HG03196 (cell line): ENCODE results near the gene HDAC6.
A peak's percentile ranks its signal among the peaks of the same experiment; 100 is the strongest.

ENCODE experiments used
- ATAC-seq: cut with Tn5 transposase; IDR thresholded peaks from one replicate; pipeline ENCODE4 v1.9.1; 2021; ENCODE audit not compliant: unreplicated experiment

HDAC6 gene

GRCh38 chrX:48801280-48802088 is at the start of gene HDAC6:
Gene HDAC6 (plus strand): TSS chrX:48802067. CDS start chrX:48802693, 626 bp downstream.
- peak; percentile 88 for ATAC-seq

DNA sequence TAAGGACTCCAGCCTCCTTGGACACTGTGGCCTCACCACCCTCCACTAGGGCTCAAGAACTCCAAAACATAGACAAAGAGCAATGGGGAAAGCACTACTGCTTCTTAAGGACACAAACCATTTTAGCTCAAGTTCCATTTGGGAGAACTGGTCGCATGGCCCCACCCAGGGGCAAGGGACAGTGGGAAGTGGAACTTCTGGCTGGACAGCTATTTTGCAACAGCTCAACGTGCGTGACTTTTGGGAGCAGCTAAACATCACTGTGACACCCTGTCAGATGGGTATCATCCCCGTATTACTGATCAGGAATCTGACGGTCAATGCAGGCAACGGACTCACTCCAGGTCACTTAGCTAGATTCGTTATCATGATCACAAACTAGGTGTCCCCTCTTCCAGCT is 49.4 kb upstream of the HDAC6 start:
- no peak for ATAC-seq

DNA sequence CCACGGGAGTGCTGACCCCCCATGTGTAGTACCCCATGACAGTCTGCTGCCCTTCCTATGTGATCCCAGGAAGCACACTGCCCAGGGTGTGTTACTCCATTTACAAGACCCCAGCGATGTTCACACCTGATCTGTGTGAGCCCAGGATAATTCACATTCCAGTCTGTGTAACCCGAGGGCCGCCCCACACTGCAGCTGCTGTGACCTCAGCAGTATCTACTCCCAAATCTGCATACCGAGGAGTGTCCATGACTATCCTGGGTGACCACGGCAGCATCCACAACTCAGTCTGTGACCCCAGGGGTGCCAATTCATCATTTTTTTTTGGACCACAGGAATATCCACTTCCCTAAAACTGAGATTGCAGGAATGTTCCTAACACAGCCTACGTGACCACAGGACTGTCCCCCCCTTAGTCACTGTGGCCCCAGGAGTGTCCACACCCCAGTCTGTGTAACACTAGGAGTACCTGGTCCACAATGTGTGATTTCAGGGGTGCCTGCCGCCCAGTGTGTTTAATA is 48.1 kb upstream of the HDAC6 start:
- no peak for ATAC-seq

GRCh38 chrX:48754238-48754637 is 47.6 kb upstream of the HDAC6 start:
- no peak for ATAC-seq

DNA sequence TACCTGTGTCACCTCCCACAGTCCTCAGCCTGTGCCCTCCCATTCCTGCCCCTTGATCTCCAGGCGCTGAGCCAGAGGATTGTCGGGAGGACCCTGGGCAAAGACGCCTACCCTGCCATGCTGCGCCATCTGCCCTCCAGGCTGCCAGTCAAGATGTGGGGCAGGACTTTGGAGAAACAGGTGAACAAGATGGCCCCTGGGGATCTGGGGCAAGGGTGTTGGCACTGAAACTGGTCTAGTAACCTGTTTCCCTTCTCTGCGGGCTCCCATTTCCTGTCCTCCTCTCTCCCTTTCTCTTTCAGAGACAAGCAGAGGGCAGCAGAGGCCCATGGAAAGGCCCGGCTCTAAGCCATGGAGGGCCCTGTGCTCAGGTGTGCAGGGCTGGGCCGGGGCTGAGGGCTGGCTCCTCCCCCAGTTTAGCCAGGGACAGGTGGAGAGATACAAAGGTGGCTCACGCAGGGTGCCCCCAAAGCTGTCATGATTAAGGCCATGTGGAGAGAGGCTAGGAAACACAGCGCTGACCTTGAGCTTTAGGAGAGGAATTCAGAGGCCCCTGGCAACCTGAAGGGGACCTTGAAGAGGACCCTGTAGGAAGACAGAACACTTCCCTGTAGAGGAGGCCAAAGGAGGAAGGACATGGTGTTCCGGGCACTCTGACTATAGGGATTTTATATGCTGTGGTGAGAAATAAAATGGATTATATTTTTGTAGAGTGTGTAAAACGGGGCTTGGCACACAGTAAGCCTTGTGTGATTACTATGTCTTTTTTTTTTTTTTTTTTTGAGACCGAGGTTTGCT is 40.0 kb upstream of the HDAC6 start, which contains the start of gene GLOD5:
Gene GLOD5 (plus strand): TSS at position 74 of the 798 bp plus-strand sequence. CDS start 44 bp downstream, at position 118.
- no peak for ATAC-seq

DNA sequence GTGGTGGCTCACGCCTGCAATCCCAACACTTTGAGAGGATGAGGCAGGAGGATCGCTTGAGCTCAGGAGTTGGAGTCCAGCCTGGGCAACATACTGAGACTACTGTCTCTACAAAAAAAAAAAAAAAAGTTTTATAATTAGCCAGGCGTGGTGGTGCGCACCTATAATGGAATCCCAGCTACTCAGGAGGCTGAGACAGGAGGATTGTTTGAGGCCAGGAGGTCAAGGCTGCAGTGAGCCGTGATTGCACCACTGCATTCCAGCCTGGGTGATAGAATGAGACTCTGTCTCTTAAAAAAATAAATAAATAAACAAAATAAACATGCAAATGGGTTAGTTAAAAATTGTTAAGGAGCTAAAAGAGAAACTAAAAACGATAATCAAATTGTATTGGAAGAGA is 32.6 kb upstream of the HDAC6 start:
- no peak for ATAC-seq

DNA sequence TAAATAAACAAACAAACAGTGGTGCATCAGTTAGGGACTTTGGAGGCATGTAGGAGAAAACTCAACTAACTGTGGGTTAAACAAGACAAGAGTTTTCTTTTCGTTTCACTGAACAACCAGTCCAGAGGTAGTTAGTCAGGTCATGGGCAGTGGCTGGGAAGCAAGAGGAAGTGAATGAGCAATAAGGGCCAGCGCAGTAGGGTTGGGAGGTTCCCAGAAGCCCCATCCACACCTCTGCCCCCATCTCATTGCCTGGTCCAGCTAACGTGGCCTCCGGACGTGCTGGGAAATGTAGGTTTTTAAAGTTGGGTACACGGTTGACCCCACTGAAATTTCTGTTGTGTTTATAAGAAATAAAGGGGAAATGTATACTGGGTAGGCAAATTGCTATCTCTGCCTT is 31.6 kb upstream of the HDAC6 start:
- ATAC-seq, result no peak

DNA sequence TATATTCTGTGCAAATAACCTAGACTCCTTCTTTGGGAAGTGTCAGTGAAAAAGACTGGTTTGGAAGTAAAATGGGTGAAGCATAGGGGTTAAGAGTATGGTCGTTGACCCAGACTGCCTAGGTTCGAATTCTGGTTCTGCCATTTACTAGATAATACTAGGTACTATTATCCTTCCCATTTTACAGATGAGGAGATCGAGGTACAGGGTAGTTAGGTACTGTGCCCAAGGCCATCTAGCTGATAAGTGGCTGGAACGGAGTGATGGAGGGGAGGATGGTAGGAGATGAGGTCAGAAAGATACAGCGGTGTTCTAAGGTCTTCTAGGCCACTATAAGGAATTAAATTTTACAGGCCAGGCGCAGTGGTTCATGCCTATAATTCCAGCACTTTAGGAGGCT is 29.3 kb upstream of the HDAC6 start:
- no peak for ATAC-seq

- no peak for ATAC-seq
Observed at GRCh38 chrX:48776818-48777439, 24.9 kb upstream of the HDAC6 start.

- no peak for ATAC-seq
Observed at GRCh38 chrX:48779399-48779798, 22.5 kb upstream of the HDAC6 start.

DNA sequence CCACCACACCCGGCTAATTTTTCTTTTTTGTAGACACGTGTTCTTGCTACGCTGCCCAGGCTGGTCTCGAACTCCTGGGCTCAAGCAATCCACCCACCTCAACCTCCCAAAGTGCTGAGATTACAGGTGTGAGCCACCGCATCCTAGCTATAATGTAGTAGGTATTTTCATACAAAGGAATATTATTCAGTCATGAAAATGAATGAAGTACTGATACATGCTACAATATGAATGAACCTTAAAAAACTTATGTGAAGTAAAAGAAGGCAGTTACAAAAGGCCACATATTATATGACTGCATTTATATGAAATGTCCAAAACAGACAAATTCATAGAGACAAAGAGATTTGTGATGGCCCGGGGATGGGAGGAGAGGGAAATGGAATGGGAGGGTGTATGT is 20.2 kb upstream of the HDAC6 start:
- no peak for ATAC-seq

DNA sequence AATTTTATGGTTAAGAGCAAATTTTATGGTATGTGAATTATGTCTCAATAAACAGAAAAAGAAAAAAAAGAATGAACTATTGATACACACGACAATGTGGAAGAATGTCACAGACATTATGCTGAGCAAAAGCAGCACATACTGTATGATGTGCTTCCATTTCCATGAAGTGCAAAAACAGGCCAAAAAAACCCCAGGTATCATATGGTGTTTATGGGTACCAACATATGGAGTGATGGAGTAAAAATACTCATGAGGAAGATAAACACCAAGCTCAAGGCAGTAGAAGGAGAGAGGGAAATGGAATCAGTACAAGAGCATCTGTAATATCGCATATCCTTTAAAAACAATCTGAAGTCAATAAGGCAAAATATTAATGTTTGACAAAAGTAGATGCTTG is 19.7 kb upstream of the HDAC6 start:
- ATAC-seq, result no peak

DNA sequence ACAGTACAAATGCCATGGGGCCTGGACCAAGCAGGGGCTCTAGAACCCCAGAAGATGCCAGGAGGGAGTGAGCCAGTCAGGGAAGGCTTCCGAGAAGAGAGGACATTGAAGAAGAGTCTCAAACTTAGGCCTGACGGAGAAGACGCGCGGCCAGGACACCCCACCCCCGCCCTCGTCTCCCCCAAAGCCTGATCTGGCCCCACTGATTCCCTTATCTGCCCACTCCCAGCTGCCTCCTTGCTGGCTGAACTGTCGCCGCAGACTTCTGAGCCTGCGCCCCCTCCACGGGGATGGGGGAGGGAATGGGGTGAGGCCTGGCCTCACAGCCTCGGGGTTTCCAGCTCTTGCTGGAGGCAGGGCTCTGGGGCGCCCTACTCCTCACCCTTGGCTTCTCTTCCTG is 19.1 kb upstream of the HDAC6 start:
- ATAC-seq, result no peak

DNA sequence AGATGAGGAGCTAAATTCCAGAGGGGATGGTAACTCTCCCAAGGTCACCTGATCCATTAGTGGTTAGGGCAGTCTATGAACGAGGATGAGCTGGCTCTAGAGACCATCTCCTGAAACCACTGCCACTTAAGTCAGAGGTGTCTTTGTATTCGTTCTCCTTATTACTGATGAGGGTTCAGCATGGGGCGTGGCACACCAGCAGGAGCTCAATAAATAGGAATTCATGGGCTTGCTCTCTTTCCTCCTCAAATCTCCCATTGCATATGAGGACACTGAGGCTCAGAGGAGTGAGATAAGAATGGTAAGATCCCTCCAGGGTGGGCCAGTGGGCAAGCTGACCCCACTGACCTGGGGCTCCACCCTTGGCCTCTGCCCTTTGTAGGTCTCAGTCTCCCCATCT is 17.1 kb upstream of the HDAC6 start:
- ATAC-seq, result no peak

DNA sequence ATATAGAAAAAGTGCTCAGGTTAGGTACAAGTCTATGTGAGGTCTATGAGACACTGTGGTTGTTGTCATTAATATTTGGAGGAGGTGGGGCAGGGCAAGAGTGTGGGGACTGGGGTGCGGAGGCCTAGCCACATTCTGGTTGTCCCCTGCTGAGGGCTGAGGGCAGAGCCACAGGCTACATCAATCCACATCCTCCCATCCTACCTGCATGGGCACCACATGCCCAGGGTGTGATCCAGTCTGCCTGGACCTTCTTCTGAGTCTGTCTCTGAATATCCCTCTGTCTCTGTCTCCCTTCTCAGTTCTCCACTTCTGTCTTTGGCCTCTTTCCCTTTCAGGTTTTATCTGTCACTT is 16.7 kb upstream of the HDAC6 start:
- no peak for ATAC-seq

- no peak for ATAC-seq
Observed at GRCh38 chrX:48785540-48786214, 16.2 kb upstream of the HDAC6 start.

- no peak for ATAC-seq
Observed at GRCh38 chrX:48786341-48786800, 15.5 kb upstream of the HDAC6 start, which contains the start of gene GATA1. Gene GATA1 (plus strand): TSS chrX:48786590. CDS start chrX:48791110, 4,520 bp downstream.

GRCh38 chrX:48786825-48787504 is 14.9 kb upstream of the HDAC6 start:
- no peak for ATAC-seq

DNA sequence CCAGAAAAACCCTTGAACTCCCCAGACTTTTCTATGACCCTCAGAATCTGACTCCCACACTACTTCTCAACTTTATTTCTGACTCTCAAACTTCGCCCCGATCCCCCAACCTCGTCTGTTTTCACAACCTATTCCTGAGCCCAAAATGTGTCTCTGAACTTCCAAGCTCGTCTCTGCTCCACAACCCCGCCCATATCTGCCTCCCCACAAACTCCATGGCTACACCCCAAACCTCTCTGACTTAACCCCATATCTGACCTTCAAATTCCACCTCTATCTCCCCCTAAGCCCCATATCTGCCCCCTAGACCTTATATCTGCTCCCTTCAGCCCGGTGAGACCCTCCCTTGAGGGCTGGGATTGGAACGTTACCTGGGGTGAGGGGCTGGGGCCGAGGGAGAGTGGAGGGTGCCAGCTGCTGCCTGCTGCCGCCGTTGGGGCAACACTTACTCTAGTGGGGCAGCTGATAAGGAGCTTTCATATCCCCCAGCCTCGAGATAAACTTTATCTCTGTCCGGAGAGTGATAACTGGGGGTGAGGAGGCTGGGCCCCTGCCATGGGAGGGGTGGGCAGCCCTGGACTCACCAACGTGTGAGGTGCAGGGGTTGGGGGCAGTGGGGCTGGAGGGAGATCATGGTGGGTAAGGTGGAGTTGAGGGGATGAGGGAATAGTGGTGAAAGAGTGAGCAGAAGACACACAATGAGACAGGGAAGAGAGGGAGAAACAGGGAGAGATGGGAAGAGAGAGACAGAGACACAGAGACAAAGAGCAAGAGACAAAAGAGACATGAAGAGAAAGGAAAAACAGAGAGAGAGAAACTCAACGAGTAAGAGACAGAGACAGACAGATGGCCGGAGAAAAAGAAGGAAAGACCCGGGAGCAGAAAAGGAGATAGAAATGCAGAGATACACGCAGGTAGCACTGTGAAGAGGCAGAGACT is 14.1 kb upstream of the HDAC6 start:
- no peak for ATAC-seq
